Measurements from ENCODE around the gene NF1. TPM values are rescaled to one million over a fixed set of nuclear protein-coding genes. Genes with fewer than 3 reads are reported as not detected.
"Not testable (repeated sequence)": the region's sequence is repeated elsewhere in the genome, so short reads cannot be mapped to it uniquely, and the experiment has no call there.

The NF1 gene, protein sequence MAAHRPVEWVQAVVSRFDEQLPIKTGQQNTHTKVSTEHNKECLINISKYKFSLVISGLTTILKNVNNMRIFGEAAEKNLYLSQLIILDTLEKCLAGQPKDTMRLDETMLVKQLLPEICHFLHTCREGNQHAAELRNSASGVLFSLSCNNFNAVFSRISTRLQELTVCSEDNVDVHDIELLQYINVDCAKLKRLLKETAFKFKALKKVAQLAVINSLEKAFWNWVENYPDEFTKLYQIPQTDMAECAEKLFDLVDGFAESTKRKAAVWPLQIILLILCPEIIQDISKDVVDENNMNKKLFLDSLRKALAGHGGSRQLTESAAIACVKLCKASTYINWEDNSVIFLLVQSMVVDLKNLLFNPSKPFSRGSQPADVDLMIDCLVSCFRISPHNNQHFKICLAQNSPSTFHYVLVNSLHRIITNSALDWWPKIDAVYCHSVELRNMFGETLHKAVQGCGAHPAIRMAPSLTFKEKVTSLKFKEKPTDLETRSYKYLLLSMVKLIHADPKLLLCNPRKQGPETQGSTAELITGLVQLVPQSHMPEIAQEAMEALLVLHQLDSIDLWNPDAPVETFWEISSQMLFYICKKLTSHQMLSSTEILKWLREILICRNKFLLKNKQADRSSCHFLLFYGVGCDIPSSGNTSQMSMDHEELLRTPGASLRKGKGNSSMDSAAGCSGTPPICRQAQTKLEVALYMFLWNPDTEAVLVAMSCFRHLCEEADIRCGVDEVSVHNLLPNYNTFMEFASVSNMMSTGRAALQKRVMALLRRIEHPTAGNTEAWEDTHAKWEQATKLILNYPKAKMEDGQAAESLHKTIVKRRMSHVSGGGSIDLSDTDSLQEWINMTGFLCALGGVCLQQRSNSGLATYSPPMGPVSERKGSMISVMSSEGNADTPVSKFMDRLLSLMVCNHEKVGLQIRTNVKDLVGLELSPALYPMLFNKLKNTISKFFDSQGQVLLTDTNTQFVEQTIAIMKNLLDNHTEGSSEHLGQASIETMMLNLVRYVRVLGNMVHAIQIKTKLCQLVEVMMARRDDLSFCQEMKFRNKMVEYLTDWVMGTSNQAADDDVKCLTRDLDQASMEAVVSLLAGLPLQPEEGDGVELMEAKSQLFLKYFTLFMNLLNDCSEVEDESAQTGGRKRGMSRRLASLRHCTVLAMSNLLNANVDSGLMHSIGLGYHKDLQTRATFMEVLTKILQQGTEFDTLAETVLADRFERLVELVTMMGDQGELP (N-terminal part only)
- total RNA-seq, result 24.0 and 26.0 TPM in 2 replicates

DNA sequence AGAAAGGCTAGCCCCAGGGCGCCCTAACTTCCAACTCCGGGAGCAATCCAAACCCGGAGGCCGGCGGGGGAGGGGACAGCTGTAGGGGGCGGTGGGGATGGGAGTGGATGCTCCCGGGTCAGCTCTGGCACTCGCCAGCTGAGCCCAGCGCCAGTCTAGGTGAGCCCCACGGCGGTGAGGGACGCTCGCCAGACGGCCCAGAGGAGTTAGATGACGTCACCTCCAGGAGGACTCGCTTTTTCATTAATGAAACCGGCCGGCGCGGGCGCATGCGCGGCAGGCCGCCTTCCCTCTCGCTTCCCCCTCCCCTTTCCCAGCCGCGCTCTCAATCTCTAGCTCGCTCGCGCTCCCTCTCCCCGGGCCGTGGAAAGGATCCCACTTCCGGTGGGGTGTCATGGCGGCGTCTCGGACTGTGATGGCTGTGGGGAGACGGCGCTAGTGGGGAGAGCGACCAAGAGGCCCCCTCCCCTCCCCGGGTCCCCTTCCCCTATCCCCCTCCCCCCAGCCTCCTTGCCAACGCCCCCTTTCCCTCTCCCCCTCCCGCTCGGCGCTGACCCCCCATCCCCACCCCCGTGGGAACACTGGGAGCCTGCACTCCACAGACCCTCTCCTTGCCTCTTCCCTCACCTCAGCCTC, at the start of gene NF1:
Gene NF1, plus strand, starts transcription at position 378 of the 636 bp plus-strand sequence. CDS start 333 bp downstream, outside the sequence.
- peak; percentile 78 for DNase-seq (ENCODE audit: low read depth, low spot score)

DNA sequence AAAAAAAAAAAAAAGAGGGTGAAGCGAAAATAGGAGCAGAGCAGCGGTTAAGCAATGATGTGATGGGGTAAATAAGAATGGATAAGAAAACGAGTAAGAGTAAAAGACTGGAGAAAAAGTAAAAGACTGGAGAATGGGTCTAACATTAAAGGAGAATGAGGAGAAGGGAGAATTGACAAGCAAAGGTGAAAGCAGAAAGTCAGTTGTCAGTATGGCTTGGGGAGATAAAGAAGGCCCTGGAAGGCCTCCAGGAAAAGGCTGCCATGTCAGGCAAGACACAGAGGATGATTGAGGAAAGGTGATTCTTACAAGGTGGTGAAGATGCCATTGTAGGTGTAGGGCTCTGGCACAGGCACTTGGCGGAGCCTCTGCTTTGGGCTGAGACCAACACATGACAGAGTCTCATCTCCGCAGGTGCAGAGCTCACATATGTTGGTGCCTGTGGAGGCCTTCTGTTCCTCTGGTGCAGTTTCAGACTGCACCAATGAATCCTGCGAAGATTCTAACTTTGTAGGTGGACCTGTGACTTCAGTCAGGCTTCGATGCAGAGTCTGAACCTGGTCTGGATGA, 47.8 kb upstream of the NF1 start:
- not testable (repeated sequence) for DNase-seq (ENCODE audit: low read depth, low spot score)

DNA sequence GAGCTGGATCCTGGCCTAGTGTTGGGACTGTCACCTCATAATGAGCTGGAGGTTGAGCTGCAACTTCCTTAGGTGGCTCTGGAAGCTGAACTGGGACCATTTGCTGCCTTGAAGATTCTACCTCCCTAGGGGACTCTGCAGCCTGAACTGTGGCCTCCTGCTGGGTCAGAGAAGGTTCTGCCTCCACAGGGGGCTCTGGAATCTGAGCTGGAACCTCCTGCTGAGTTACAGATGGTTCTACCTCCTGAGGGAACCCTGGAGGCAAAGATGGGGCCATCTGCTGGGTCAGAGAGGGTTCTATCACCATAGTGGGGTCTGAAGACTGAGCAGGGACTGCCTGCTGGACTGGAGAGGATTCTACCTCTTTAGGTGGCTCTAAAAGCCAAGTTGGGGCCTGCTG, 46.6 kb upstream of the NF1 start:
- DNase-seq (ENCODE audit: low read depth, low spot score), result no peak

DNA sequence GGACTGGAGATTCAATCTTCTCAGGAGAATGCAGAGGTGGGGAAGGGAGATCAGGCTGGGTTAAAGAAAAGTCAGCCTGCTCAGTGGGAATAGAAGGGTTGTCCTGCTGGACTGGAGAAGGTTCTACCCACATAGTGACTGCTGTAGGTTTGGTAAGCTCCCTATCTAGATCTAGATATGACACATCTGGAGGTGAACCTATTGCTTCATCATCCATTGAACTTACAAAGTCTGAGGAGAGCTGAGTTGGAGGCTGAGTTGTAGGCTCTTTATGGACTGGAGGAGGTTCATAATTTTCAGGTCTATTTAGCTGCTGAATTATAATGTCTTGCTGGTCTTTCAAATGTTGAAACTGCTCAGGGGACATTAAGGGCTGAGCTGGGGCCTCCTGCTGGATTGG, 46.0 kb upstream of the NF1 start:
- no peak for DNase-seq (ENCODE audit: low read depth, low spot score)

DNA sequence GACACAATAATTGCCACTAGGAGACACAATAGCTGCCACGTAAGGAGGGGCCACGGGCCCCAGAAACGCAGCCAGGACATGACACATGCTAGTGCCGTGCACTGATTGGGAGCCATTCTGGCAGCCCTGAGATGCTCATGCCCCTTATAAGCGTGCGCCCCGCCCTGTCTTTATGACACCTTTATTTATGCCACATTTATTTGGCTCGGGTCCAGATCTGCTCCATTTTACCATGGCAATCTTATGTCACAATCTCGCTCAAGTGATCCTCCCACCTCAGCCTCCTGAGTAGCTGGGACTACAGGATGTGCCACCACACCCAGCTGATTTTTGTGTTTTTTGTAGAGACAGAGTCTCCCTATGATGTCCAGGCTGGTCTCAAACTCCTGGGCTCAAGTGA, 43.8 kb upstream of the NF1 start:
- no peak for DNase-seq (ENCODE audit: low read depth, low spot score)

DNA sequence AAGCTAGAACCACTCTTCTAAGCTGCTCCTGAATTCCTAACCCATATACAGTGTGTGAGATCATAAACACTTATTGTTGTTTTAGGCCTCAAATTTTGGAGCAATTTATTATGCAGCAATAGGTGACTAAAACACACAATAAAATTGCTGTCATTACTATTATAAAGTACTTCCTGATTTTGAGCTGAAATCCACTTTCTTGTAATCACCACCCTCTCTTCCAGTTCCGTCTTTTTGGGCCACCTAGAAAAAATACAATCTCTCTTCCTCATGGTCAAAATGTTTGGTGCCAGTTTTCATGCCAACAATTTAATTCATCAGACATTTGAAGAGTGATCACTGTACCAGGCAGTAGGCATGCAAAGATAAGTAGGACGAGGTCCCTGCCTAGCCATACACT, 43.3 kb upstream of the NF1 start:
- no peak for DNase-seq (ENCODE audit: low read depth, low spot score)

DNA sequence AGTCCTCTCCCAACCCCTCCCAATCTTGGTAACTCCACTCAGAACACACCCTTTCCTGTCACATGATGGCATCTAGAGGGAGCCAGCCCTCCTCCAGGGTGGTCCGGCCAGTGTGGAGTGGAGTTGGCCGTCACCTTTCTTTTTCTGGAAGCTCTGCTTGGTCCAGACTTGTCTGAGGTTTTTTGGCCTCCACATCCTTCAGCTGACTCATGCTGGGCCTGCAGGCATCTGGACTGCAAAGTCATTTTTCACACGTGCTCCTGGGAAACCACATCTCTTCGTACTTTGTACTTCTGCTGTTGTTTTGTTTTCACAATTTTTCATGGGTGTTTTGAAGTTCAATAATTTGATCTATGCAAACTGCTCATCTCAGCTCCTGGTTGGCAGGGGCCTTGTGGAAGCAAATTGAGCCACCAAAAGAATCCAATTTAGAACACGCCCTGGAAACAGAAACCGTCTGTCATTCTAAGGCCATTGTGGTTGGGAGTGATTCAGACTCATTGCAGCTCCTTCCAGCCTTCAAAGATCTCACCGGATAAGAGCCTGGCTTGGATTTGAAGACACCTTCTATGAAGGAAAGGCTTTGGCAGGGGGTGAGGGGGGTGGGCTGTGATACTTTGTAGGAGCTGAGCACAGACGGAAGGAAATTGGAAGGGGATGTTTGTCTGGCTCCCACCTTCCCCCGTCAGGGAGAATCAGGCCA, 42.4 kb upstream of the NF1 start:
- DNase-seq (ENCODE audit: low read depth, low spot score), result no peak

DNA sequence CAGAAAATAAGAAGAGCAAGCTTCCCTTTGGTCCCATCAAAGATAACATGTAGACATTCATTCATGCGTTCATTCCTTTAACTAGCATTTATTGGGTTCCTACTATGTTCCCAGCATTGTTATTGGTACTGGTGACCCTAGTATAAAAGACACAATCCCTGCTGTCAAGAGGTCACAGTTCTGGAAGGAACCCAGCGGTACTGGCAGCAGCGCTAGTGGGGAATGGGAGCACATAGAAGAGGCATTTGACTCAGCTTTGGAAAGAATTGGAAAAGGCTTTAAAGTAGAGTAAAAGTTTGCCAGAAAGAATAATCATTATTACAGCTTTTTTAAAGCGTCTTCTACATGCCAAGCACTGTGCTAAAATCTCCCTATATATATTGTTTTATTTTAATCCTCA, 41.7 kb upstream of the NF1 start:
- no peak for DNase-seq (ENCODE audit: low read depth, low spot score)

DNA sequence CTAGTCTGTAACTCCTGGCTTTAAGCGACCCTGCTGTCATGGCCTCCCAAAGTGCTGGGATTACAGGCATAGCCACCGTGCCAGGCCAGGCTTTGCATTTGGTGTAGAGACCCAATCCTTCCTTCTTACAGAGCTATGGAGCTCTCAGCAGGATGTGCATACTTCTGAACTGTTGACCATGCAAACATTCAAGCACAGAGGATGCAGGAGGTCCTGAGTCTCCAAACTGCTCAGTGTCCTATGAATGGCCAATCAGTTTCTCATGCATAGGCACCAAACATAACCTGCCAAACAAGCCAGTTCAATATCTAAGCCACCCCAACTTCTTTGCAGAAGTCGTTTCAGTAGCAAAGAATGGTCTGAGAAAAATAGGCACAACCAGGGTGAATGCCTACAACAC, 40.0 kb upstream of the NF1 start:
- DNase-seq (ENCODE audit: low read depth, low spot score), result no peak

DNA sequence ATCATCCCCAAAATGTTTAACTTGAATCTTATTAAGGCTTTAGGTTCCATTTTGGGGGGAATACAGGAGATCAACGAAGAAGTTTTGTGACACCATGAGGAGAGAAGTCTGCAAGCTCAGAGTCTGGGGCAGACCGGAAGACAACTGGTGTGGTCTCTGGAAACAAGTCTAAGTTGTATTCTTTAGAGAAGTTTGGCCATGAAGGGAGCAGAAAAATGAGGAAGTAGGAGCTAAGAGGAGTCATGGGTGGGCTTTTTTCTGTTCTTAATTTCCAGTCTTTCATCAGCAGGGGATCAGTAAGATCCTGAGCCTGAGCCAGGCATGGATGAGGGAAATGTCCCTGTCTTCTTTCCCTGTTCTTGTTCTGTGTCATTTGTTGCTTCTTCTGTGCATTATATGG, 35.8 kb upstream of the NF1 start:
- no peak for DNase-seq (ENCODE audit: low read depth, low spot score)

DNA sequence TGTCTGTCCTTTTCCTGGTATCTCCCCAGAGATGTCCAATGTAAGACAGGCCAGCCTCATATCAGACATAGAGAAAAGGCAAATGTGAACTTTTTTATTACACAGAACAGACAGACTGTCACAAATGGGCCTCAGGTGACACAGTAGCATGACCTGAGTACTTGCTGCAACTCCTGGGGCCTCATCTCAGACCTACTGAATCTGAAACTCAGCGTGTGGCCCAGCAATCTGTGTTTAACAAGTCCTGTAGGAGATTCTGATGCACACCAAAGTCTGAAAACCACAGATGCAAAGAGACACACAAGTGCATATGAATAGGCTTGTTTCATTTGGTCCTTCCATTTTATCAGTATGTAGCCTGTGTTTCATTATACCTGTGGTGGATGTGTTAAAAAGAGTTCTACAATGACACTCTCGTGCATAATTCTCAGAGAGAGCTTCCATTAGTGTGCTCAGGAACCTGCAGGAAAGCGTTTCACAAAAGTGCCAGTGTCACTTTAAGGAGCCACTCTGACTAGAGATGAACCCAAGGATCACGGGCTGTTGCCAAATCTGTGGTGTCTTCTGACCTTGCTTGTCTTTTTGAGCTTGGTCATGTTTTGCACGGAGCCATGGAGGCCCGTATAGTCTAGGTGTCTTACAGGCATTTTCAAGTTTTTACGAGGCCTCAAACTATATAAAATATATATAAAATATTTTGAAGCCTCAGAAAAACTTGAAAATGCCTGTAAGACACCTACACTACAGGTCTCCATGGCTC, 33.8 kb upstream of the NF1 start:
- DNase-seq (ENCODE audit: low read depth, low spot score), result no peak

DNA sequence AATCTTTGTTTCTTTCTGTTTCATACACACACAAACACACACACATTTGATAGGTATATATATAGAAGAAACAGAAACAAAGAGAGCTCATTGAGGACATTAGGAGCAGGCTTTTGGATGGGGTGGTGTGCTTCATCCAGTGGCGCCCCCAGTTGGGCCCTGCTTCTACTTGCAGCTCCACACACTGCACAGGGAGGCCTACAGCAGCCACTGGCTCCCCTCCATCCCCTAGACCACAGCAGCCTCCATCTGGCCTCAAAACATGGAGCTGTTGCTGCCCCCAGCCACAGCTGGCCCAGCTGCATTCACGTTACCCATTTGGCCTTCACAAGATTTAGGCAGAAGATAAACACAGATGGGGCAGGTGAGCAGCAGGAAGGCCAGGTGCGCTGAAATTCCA, 33.1 kb upstream of the NF1 start:
- DNase-seq (ENCODE audit: low read depth, low spot score), result no peak

DNA sequence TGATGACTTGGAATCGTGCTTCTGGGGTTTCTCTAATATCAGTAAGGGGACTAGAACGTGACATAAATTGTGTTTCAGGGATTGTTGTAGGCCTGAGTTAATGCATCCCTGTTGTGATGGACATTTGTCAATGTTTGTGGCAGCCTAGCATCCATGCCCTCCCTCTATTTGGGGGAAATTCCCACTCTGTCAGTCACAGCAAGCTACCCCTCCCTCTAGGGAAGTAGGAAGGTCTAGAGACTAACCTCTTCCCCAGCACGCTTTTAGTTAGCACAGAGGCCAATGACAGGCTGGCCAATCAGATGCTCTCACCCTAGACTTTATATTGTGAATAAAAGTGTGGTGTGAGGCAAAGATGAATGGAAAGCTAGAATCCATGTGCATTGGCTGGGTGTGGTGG, 32.4 kb upstream of the NF1 start:
- DNase-seq (ENCODE audit: low read depth, low spot score), result no peak

DNA sequence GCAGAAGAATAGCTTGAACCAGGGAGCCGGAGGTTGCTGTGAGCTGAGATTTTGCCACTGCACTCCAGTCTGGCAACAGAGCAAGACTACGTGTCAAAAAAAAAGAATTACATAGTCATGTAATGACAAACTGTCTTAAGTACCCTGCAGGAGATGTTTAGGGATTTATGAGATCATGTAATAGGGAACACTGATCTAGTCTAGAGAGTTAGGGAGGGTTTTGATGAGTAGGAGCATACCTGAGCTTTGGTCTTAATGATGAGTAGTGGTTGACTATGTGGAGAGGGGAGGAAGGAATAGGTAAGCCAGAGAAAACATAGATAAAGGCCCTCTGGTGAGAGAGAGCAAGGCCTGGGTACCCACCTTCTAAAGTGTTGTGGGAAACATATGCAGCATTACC, 30.1 kb upstream of the NF1 start:
- DNase-seq (ENCODE audit: low read depth, low spot score), result no peak

DNA sequence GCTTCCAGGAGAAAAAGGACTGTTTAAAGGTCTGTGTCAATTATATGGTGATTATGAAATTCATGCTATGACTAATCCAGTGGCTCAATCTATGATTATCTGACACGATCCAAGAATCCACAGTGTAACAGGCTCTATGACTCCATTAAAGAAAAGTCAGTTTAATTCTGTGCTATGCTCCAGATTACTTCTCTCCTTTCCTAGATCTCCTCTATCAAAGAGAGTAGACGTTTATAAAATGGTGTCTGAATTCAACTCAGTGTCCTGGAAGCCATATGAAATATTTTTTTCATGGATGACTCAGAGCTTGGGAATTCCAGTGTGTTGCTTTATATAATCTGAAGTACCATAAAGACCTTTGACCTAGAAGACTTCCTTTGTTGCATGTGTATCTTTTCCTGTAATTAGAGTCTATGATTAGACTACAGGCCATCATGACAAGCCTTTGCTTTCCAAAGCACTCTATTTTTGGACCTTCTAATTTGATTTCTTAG, 27.0 kb upstream of the NF1 start:
- peak; percentile 60 for DNase-seq (ENCODE audit: low read depth, low spot score)

DNA sequence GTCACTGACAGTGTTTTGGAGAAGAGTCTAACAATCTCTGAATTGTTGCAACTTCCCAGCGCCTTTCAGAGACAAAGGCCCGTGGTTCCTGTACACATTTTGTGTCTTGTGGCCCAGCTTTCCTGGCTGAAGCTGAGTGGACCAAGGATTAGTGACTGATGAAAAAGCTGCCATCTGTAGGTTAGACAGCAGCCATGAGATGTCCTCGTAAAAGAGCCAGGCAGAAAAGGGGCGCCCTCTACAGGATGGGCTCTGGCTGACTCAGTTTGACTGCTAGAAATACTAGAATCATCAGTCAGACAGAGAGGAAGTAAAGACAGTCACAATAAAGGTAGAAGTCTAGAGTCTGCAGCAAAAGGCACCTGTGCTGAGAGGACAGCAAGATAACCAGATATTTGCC, 26.5 kb upstream of the NF1 start:
- DNase-seq (ENCODE audit: low read depth, low spot score), result no peak

DNA sequence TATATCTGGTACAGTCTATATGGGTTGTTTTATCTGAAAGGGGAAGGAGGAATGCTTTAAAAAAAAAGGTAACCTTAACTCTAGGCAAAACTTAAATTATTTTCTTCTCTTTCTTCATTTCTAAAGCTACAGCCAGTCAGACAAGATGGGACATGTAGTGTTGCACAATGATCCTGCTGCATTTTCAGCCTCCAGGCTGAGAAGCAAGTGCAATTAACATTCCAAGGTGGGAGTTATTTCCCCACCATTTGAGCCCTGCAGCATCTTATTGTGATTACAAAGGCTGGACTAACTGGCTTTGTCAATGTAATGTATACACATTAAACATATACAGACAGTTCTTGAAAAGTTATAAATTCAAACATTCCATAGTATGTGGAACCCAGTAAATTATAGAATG, 22.6 kb upstream of the NF1 start:
- DNase-seq (ENCODE audit: low read depth, low spot score), result no peak

DNA sequence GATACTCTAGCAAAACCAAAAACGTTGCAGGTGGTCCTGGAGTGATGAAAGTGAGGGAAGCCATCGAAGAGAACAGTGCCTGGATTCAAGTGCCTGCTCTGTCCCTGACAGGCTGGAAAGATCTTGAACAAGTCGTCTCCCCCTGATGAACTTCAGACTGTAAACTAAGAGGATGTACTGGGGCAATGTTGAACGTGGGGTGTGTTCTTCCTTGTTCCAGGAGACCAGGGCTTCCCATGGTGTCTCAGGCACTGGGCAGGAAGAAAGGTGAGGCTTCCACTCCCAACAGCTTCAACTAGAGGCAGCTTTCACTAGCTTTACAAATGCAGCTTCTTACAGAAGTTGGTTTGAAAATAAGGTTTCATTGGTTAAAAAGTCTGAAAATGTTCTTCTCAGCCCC, 21.4 kb upstream of the NF1 start:
- no peak for DNase-seq (ENCODE audit: low read depth, low spot score)

DNA sequence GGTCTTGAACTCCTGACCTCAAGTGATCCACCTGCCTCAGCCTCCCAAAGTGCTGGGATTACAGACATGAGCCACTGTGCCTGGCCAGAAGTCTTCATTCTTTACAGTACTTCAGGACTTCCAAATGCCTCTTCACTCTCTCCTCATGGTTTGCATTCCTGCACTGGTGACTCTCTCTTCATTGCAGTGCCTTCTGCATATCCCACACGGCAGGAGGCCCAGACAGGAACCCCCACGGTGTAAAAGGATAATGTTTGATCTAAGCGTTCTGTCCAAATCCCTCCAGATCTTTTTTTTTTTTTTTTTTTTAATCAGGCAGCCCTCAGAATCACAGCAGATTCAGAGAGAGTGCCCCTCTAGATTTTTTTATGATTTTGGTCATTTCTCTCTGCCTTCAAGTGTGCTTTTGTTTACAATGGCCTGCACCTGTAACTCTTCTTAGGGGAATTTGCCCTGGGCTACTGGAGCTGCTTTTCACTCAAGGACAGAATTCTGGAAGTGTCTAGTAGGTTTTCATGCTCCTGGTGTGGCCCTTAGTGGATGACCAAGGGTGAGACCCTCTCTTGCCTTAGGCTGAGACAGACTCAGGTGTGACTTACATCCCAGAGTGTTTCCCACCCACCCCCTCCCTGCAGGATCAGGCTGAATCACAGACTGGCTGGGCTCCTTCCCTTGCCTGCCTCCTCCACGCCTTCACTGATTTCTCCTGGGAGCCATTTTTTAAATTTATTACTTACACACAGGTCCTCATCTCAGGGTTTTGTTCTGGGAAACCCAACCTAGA, 19.8 kb upstream of the NF1 start:
- no peak for DNase-seq (ENCODE audit: low read depth, low spot score)
